Esophagus squamous epithelium (tissue), 4 donors: ENCODE measurements around the gene SLC16A9.

Experiments used
- POLR2A ChIP-seq, 4 donors: fragments of 450-650 bp; IDR thresholded peaks; one replicate each; pipeline ENCODE4 v1.6.1; 2017; ENCODE audit warnings: antibody characterized with exemption in 4 of 4, mild to moderate bottlenecking in 4 of 4, moderate library complexity in 3 of 4
- TF ChIP-seq, protein P1 (sequence below), 6 experiments: fragments of 450-650 bp in 4 of 6; fragments of 200-600 bp in 2 of 6; sonication (generic) in 2 of 6; IDR thresholded peaks; one replicate each; pipeline ENCODE4 v1.5.1; 2016 to 2019; ENCODE audit warnings: antibody characterized with exemption in 6 of 6, mild to moderate bottlenecking in 4 of 6, moderate library complexity in 4 of 6

- TF ChIP-seq, protein P1, sequence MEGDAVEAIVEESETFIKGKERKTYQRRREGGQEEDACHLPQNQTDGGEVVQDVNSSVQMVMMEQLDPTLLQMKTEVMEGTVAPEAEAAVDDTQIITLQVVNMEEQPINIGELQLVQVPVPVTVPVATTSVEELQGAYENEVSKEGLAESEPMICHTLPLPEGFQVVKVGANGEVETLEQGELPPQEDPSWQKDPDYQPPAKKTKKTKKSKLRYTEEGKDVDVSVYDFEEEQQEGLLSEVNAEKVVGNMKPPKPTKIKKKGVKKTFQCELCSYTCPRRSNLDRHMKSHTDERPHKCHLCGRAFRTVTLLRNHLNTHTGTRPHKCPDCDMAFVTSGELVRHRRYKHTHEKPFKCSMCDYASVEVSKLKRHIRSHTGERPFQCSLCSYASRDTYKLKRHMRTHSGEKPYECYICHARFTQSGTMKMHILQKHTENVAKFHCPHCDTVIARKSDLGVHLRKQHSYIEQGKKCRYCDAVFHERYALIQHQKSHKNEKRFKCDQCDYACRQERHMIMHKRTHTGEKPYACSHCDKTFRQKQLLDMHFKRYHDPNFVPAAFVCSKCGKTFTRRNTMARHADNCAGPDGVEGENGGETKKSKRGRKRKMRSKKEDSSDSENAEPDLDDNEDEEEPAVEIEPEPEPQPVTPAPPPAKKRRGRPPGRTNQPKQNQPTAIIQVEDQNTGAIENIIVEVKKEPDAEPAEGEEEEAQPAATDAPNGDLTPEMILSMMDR (IDR thresholded peaks at IDR 0.05) = no peak
- no peak for TF ChIP-seq POLR2A (IDR thresholded peaks at IDR 0.05)
Measured at GRCh38 chr10:59623133-59624121, 86.2 kb downstream of the SLC16A9 start.
